Myocyte (in vitro differentiated cells): Measurements from ENCODE around the gene CLDN34. TPM values are rescaled to one million over a fixed set of nuclear protein-coding genes. Genes with fewer than 3 reads are reported as not detected.

Source experiments
- DNase-seq: peaks from one replicate; pipeline ENCODE4 v3.0.0-alpha.2; 2012; ENCODE audit warnings: low read depth
- total RNA-seq: library from RNA; depleted of rRNA; stranded (reverse); fragments of >200 nt; gene quantifications from 2 replicates; pipeline ENCODE4 v1.2.3, GENCODE V29; 2014

Gene CLDN34
- total RNA-seq, 1 donor from 2014 or later: not detected

DNA sequence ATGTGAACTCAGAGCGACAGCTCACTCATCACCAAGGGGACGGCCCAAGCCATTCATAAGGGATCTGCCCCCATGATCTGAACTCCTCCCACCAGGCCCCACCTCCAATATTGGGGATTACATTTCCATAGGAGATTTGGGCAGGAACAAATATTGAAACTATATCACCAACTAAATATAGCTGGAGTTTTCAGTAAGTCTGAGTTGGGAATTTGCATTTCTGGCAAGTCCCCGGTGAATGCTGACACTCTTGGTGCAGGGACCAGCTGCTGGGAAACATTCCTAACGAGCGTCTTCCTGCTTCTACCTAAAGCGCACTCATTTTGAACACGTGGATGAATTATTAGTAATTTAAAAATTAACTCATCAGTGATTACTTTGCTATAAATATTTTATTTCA, 13.2 kb downstream of the CLDN34 start:
- no peak for DNase-seq

- no peak for DNase-seq
Observed at GRCh38 chrX:9980927-9981326, 13.8 kb downstream of the CLDN34 start.

DNA sequence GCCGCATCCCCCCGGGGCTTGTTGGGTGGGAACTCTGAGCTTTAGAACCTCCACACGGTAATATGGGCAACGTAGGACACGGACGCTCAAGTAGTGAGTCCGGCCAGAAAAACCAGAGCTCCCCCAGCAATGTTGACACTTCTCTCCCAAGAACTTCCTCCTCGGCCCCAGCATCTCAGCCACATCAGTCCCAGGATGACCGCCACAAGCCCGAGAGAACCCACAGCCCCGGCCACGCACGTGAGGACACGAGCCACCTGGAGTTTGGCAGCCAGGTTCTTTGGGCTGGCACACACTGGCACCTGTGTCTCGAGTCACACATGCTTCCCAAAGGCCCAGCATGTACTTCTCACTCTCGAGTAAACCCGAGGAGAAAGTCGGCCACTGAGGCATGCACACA, 16.3 kb downstream of the CLDN34 start:
- no peak for DNase-seq

DNA sequence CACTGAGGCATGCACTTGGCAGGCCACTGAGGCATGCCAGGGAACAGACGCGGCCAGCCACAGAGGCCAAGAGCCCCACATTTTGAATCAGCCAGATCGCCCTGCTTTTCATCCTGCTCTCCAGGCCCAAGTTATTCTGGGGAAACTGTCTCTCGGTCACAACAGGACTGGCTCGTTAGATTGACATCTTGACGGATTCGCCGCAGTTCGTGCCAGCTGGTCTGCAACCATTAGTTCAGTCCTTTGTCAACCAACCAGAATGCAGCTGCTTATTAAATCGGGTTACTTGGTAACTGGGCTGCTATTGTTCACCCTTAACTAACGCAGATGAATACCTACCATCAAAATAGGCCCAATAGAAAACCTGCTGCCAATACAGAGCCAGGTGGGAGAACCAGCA, 16.7 kb downstream of the CLDN34 start:
- peak; percentile 4 for DNase-seq

- DNase-seq: no peak
Observed at GRCh38 chrX:9988762-9989161, 21.6 kb downstream of the CLDN34 start.

DNA sequence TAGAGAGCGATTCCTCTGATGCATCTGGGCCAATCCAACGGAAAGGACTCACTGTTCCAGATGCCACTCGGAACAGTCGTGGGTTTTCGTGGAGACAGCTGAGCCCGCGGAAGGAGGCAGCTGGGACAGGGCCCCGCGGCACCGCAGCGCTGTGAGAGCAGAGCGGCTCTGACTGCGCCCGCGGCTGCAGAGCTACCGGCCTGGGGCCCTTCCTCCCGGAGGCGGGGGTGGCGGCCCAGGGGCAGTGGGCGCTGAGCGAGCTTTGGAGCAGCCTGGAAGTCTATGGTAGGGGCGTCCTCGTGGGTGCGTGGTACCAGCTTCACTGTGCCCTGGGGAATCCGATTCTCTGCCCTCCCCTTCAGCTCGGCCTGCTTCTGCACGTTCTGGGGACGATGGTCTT, 24.9 kb downstream of the CLDN34 start:
- no peak for DNase-seq

DNA sequence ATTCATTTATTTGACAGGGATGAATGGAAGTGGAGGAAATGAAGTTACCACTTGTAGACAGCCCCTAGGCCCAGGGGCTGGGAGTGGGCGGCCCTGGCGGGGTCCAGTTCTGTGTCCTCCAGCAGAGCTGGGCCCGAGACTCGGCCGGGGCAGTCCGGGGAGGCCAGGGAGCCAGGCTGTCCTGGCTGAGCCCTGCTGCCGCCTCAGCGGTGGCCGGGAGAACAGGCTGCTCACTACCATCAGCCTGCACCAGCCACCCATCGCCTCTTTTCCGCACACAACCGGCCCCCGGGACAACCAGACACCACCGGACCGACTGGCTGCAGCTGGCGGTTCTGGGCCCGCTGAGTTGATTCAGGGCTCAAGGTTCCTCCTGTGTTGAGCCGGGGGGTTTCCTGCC, 25.6 kb downstream of the CLDN34 start:
- no peak for DNase-seq

- DNase-seq: peak; percentile 74
Observed at GRCh38 chrX:9995855-9996339, 28.7 kb downstream of the CLDN34 start.

GRCh38 chrX:9997041-9997440, 29.9 kb downstream of the CLDN34 start:
- DNase-seq: no peak

DNA sequence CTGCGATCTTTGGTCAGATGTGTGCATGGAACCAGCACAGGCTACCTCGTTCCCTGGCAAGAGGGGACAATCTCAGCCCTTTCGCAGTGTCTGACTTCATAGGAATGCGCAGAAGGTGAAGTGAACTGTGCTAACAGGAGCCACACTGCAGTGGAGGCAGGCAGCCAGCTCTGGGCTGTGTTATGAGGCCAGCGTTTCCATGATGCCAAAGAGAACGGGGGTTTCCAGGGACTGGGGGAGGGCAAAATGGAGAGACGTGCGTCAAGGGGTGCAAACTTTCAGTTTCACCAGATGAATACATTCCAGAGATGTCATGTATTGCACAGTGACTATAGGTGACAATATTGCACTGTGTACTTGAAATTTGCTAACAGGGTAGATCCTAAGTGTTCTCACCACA, 30.4 kb downstream of the CLDN34 start:
- DNase-seq: no peak

- DNase-seq: no peak
Observed at GRCh38 chrX:10001496-10001895, 34.3 kb downstream of the CLDN34 start.

DNA sequence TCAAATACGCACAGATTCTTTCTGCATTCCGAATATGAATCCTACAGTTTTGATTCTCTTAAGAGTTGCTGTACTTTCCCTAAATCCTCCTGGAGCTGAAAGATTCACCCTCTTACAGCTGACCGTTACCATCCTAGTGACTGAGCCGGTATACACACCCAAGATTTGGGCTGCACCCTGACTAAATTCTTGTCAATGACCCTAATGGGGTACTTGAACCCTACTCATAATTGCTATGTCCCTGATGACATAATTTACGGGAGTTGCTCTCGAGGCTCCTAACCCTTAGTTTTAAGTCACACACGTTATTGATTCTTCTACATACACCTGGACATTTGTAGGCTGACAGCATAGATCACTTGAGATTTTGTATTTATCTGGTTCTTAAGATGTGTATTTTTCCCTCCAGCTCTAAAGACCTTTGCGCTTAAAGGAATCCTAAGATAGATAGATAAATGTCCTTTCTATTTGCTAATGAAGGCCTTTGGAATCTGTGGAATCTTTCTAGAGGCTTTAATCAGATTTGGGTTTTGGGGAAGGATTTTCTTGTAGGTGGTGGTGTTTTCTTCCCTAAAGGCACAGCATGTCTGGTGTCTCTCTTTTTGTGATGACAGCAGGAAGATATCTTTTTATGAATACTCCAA, 37.8 kb downstream of the CLDN34 start:
- no peak for DNase-seq

DNA sequence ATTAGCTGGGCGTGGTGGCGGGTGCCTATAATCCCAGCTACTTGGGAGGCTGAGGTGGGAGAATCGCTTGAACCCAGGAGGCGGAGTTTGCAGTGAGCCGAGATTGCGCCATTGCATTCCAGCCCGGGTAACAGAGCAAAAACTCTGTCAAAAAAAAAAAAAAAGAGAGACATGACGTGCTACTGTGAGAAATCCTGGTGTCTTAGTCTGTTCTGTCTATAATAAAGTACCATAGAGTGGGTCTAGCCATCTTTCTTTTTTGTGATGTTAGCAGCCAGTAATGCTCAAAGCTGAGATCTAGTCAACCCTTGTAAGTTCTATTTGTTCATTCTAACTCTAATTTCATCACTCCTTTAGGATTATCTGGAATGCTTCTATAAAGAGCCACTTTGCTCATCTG, 38.9 kb downstream of the CLDN34 start:
- no peak for DNase-seq

- DNase-seq: no peak
Observed at GRCh38 chrX:10006770-10007169, 39.6 kb downstream of the CLDN34 start.

DNA sequence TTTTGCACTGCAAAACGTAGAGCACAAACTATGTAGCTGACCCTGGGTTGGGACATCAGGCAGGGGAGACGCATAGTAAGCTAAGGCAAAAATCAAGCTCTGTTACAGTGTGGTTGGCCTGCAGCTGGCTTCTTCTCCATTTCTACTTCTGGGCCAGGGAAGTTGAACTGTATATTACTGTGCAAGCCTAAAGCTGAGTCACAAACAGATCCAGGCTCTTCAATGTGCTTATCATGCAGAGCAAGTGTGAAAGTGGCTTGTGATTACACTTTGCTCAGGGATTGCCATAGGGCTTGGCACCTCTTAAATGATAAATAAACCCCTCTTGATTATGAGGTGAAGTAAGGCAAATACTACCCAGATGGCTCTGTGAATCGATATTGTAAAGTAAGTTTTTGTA, 40.5 kb downstream of the CLDN34 start:
- DNase-seq: no peak

DNA sequence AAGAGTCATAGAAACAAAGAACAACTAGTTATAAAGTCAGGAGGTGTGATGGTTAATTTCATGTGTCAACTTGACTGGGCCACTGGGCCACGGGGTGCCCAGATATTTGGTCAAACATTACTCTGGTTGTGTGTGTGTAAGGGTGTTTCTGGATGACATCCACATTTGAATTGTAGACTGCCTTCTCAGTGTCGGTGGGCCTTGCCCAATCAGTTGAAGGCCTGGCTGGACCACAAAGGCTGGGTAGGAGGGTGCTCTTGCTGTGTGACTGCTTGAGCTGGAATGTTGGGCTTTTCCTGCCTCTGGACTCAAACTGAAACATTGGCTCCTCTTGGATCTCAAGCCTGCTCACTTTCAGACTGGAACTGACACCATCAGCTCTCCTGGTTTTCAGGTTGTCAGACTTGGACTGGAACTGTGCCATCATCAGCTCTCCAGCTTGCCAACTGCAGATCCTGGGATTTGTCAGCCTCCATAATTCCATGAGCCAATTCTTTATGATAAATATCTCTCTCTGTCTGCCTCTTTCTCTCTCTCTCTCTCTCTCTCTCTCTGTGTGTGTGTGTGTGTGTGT, 41.4 kb downstream of the CLDN34 start:
- DNase-seq: no peak

GRCh38 chrX:10009741-10010140, 42.6 kb downstream of the CLDN34 start:
- DNase-seq: no peak

DNA sequence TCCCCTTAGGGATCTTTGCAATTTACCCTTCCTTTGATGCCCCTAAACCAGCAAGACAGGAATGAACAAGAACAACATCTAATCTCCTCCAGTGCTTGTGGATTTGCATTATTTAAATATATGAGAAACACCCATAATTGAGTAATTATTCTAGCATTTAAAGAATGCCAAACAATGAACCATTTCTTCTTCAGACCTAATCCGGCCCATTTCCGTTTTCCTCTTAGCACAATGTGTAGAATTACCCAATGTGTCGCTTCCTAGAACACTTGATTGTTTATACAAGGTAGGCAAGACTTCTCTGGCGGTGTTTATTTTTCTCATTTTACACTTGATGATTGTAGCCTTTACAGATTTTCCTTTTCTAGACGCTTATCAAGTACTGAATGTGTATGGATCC, 43.5 kb downstream of the CLDN34 start:
- no peak for DNase-seq

DNA sequence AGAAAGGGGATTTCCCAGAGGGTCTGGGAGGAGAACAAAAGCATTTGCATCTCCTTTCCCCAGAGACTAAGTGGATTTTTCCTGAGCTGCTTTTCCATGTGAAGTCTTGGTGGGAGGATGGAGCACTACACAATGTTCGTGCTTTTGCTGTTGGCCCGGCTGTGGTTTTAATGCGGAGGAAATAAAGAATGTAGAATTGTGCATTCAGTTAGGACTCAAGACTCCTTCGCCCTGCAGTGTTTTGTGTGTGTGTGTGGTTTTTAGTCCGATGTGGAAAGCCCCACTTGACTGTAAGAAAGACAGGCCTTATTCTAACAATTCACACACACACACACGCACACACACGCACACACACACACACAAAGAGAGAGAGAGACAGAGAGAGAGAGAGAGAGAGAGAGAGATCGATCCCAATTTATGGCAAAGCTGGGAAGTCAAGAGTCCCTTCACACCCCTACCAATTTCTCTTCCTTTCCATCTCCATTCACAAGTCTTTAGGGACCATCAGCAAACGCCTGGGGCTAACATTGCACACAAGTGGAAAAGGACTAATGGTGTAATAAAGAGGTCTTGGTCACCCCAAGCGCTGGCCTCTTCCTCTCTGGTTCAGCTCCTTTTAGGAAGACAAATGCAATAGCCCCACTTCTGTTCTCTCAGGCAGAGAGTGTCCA, 44.2 kb downstream of the CLDN34 start:
- DNase-seq: no peak

DNA sequence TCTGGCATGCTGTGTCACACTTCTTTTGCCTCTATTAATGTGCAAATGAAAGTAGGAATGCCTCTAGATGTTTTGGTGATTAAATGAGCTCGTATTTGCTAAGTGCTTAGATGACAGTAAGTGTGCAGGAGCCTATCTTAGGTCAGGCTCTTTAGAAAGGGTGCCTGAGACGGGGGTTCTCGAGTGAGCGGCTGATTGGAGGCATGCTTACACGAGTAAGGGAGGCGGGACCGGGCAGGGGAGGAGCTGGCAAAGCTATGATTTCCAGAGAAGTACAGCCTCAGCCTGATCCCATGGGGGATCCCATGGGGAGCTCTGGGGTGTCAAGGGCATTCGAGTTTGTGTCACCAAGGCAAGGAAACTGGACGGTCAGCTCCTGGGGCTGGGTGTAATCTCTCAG, 44.8 kb downstream of the CLDN34 start:
- DNase-seq: no peak

DNA sequence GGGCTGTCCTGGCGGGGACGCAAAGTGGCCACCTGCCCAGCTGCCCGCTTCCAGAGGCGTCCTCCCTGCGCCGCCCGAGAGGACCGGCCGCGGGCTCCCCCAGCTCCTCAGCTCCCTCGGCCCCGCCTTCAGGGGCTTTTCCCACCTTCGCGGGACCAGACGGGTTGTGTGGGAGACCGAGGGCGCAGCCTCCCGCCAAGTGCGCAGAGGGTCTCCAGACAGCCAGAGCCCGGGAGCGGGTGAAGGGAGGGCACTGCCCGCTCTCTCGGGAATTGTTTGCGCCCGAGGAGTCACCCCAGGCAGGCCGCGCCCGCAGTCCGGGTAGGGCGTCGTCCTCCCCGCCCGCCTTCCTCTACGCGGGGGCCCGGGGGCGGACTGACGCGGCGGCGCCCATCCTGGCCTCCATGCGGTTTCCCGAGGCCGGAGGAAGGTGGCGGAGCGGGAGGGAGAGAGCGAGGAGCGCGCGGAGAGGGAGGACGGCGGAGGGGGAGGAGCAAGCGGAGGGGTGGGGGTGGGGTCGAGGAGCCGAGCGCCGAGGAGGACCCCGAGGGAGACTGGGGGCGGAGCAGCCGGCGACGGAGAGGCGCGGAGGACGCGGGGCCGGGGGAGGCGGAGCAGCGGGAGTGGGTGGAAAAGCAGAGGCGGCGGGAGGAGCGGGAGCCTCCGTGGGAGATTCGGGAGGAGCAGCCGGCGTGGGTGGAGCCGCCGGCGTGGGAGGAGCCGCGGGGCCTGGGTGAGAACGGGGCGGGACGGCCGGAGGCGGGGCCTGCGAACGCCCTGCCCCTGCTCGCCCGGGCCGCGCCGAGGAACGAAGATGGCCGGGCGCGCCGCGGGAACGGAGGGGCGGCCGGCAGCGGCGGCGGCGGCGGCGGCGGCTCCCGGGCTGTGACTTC, 47.5 kb downstream of the CLDN34 start:
- peak; percentile 81 for DNase-seq

DNA sequence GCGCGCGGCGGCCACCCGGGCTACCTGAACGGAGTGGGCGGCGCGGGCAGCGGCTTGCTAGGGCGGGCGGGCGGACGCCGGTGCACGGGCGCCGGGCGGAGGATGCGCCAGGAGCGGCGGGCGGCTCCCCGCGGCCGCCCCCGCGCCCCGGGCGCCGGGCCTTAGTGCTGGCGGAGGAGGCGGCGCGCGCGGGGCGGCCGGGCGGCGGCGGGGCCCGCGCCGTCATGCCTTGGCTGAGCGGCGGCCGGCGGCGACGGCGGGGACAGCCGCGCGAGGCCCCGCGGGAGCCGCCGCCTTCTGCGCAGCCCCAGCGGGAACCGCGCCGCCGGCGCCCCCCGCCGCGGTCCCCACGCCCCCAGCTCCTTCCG, 48.2 kb downstream of the CLDN34 start:
- DNase-seq: no peak
